Inflammatory macrophage (primary cell): ENCODE results near the gene PHLDB2.

Experiments used
- DNase-seq, 2 donors: peaks; one replicate each; pipeline ENCODE4 v3.0.0-alpha.2; 2020 to 2022

PHLDB2 gene

GRCh38 chr3:111967068-111967467 lies 108.0 kb downstream of the PHLDB2 start:
- DNase-seq = no peak

- DNase-seq = peak; percentile 81 to 86
Measured at GRCh38 chr3:111967651-111968274, 108.7 kb downstream of the PHLDB2 start.

- DNase-seq = no peak
Measured at GRCh38 chr3:111968319-111969054, 109.4 kb downstream of the PHLDB2 start.

- no peak for DNase-seq
Measured at GRCh38 chr3:111970376-111970775, 111.3 kb downstream of the PHLDB2 start.

GRCh38 chr3:111971533-111972130 lies 112.6 kb downstream of the PHLDB2 start:
- DNase-seq = no peak

- DNase-seq = no peak
Measured at GRCh38 chr3:111972891-111973290, 113.8 kb downstream of the PHLDB2 start.

- no peak for DNase-seq
Measured at GRCh38 chr3:111975131-111975530, 116.1 kb downstream of the PHLDB2 start.

- no peak for DNase-seq
Measured at GRCh38 chr3:111976254-111976653, 117.2 kb downstream of the PHLDB2 start.

- peak; percentile 99 for DNase-seq
Measured at GRCh38 chr3:111978583-111979433, 119.7 kb downstream of the PHLDB2 start, which contains the start of gene ABHD10. Gene ABHD10, plus strand, starts transcription at chr3:111979026. Its CDS starts 36 bp downstream, at chr3:111979062.

GRCh38 chr3:111979434-111980038 lies 120.5 kb downstream of the PHLDB2 start:
- peak; percentile 82 to 89 for DNase-seq

- peak in 1 of 2 donors; percentile 34 for DNase-seq
Measured at GRCh38 chr3:111980716-111981456, 121.8 kb downstream of the PHLDB2 start.

GRCh38 chr3:111981457-111981763 lies 122.3 kb downstream of the PHLDB2 start:
- DNase-seq = no peak

GRCh38 chr3:111984636-111985298 lies 125.7 kb downstream of the PHLDB2 start:
- DNase-seq = no peak

- no peak for DNase-seq
Measured at GRCh38 chr3:111986800-111987199, 127.7 kb downstream of the PHLDB2 start.

GRCh38 chr3:111989061-111989678 lies 130.1 kb downstream of the PHLDB2 start:
- peak; percentile 47 to 54 for DNase-seq

- no peak for DNase-seq
Measured at GRCh38 chr3:111993038-111993437, 134.0 kb downstream of the PHLDB2 start.

- DNase-seq = no peak
Measured at GRCh38 chr3:111998636-111999483, 139.8 kb downstream of the PHLDB2 start, which contains the start of gene TAGLN3. Gene TAGLN3, plus strand, starts transcription at chr3:111998922. Its CDS starts 501 bp downstream, at chr3:111999423.

- no peak for DNase-seq
Measured at GRCh38 chr3:111999484-112000324, 140.6 kb downstream of the PHLDB2 start.

- DNase-seq = no peak
Measured at GRCh38 chr3:112000367-112000771, 141.3 kb downstream of the PHLDB2 start.
